ENCODE results near the gene SH3RF1.
"Not testable (repeated sequence)": the region's sequence is repeated elsewhere in the genome, so short reads cannot be mapped to it uniquely, and the experiment has no call there.

The SH3RF1 gene

GRCh38 chr4:169197206-169197605 is 73.5 kb downstream of the SH3RF1 start:
- not testable (repeated sequence) for DNase-seq

DNA sequence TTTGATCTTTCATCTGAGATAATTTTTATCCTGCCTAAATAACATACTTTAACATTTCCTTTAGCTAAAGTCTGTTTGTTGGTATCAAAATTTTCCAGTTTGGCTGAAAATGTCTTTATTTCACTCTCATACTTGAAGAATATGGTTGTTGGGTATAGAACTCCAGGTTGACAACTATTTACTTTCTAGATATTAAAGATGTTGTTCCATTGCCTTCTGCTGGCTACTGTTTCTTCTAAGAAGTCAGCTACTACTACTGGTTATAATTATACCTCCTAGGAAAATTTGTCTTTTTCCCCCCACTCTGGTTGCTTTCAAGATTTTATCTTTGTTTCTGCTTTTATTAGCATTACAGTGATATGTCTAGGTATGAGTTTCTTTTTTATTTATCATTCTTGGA is 75.7 kb downstream of the SH3RF1 start:
- no peak for DNase-seq

DNA sequence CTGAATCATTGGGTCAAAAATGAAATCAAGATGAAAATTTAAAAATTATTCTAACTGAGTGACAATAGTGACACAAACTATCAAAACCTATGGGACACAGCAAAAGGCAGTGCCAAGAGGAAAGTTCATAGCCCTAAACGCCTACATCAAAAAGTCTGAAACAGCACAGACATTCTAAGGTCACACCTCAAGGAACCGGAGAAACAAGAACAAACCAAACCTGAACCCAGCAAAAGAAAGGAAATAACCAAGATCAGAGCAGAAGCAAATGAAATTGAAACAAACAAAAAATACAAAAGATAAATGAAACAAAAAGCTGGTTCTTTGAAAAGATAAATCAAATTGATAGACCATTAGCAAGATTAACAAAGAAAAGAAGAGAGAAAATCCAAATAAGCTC is 80.8 kb downstream of the SH3RF1 start:
- DNase-seq: not testable (repeated sequence)

DNA sequence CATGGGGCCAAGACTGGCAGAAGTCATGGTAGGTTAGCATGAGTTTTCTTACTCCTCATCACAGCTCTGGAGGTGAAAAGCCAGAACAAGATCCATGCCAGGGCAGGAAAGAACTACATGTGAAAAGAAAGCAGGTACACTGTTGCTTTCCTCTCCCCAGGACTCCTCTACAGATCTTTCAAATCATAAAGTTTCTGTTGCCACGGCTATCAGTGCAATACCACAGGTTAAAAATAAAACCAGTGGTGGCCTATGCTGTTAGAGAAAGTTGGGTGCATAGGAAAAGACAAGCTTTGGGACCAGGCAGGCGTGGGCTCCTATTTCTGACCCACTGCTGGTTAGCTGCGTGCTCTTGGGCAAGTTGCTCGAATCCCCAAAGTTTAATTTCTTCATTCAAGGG is 81.4 kb downstream of the SH3RF1 start:
- no peak for DNase-seq

GRCh38 chr4:169188204-169188603 is 82.6 kb downstream of the SH3RF1 start:
- no peak for DNase-seq

GRCh38 chr4:169185133-169185956 is 85.4 kb downstream of the SH3RF1 start:
- peak; percentile 29 for DNase-seq

DNA sequence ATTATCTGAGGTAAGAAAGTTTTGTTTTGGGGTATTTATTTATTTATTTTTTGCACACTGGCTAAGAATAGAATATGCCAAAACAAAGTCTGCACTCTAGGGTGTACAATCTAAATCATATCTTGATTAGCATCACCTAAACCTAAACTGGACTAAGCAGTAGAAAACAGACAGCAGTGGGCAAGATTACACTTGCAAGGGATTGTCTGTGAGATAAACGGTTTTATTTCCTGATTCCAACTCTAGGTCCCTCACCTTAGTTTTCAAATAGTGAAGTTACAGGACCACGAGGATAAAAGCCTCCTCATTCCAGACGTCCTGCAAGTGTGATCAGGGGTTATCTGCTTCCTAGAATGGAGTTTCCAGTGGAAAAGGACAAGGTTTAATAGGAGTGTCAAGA is 86.1 kb downstream of the SH3RF1 start:
- DNase-seq: peak; percentile 7

DNA sequence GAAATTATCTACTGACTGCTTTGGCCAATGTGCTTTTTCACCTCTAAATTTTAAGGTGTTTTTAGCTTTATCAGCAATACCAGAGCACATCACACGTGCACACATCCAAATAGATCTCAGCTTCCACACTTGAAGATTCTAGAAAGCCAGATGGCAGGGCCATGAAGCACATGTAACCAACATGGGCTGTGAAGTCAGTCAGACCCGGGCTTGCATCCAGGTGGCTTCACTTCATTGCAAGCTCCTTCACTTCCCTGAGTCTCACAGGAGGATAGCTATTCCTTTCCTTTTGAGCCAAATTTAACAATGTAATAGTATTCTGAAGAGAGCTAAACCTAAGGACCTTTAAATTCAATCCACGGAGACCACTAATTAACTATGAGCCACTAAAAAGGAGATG is 86.5 kb downstream of the SH3RF1 start:
- DNase-seq: no peak

DNA sequence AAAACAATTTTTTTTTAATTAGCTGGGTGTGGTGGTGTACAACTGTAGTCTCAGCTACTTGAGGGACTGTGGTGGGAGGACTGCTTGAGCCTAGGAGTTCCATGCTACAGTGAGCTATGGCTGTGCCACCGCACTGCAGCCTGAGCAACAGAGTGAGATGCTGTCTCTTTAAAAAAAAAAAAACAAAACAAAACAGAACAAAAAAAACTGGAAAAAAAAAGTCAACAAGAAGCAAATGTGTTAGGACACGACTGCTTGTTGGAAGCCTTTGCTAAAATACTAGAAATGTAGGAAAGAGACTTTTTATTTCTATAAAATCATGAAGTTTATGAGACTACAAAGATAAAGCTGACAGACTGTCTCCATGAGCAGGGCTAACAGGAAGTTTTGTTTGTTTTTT is 87.2 kb downstream of the SH3RF1 start:
- no peak for DNase-seq

DNA sequence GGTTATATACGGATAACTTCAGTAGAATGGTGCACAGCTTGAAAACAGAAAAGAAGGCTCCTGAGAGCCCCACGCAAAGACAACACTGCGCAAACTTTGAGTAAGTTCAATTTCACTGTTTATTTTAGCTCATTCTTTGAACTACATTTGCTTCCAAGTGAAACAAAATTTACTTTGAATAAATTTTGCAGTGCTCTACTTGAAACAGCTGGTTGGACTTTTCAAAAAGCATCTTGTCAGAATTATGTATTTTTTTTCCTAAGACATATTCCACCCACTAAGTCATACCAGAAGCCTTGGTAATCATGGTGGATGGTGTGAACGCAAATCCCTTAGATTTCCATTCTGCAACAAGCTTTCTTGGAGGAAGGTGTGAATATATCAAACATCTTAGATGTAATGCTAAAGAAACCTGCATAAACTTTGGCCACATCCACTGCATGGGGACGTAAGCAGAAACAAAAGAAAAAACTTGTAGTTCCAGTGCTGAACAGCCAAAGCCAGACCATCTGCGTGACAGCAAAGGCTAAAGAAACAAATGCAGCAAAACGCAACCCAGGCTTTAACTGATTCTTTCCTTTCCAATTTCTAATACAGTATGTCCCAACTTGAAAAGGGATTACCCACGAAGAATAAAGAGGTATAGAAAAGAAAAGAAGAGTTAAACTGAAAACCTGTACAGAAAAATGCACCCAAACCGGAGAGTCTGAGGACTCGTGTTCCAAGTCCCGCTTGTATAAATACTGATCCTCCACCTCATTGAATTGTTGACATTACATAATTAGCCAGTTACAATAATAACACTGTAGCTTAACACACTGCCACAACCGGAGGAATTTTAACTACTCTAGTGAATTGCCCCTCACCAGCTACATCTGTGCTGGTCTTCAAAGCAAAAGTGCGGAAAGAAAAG is 90.9 kb downstream of the SH3RF1 start:
- DNase-seq: no peak

DNA sequence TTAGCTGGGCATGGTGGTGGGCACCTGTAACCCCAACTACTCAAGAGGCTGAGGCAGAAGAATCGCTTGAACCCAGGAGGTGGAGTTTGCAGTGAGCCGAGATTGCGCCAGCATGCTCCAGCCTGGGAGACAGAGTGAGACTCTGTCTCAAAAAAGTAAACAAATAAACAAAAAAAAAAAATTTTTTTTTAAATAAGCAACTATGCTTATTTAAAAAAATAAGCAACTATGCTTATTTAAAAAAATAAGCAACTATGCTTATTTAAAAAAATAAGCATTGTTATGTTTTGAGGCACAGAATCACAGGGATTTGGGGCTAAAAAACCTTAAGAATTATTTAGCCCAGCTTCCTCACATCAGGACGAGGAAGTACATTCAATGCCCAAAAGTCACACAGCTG is 92.7 kb downstream of the SH3RF1 start:
- DNase-seq: not testable (repeated sequence)

DNA sequence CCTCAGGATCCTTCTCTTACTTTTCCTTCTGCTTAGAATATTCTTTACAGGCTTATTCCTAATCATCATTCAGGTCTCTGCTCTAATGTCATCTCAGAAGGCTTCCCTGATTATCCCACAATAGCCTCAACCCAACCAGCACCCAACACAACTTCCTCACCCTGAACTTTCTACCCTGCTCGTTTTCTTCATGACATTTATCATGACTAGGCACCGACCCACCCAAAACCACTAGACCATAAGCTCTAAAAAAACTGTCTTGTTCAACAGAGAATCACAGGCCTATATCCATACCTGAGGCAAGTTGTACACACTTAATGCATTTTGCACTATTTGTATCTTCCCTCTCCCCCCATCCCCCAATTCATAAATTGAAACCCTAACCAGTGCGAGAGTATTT is 95.3 kb downstream of the SH3RF1 start:
- no peak for DNase-seq

DNA sequence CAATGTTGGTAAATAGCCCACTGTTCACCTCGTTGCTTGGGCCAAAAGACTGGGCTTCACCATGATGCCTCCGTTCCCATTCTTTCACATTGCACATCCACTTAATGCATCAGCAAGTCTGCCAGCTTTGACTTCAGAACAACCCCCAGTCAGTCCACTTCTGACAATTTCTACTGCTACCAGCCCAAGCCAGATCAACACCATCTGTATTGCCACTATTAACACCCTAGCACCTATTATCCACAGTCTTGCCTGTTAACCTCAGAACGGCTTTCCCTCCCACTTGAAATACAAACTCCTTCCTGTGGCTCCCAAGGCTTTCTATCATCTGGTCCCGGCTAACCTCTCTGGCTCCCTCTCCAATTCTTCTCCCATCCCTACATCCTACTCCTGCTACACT is 95.7 kb downstream of the SH3RF1 start:
- no peak for DNase-seq

DNA sequence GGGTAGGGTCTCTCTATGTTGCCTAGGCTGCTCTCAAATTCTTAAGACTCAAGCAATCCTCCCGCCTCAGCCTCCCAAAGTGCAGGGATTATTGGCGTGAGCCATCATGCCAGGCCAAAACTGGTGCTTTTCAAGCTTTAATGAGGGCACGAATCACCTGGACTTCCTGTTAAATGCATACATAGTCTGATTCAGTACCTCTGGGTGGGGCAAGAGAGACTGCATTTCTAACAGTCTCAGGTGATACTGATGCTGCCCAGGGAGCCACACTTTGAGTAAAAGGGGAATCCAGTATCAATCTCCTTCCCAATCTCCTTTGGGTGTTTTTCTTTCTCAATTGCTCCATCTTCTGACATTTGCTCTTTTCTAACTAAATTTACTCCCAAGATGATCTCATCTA is 96.5 kb downstream of the SH3RF1 start:
- no peak for DNase-seq

DNA sequence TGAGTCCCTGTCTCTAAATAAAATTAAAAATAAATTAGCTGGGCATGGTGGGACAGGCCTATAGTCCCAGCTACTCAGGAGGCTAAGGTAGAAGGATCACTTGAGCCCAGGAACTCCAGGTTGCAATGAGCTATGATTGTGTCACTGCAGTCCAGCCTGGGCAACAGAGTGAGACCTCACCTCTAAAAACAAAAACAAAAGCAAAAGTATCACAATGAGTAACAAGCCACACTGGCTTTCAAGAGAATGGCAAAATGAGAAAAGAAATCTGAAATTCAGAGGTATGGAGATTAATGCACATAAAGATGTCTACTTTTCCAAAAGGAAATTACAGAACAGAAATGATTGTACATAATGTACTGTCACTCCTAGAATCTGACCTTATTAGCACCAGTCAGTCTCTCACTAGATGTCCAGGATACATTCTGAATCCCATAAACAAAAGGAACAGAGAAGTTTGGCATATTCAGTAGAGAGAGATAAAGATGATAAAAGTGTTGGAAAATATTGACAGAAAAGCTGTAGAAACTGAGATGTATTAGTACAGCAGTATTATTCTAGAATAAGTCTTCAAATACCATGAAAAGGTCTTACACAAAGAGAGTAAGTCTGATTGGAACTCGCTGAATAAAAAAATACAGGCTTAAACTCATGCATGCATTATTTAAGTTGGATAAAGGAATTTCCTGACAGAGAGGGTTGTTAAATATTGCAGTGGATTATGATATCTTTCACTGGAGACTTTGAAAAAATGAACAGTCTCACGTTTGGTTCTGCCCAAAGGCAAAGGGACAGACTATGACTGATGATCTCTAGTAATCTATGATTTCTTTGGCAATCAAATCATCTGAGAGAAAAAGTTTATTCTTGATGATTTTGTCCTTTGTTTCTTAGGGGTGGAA is 102.5 kb downstream of the SH3RF1 start:
- DNase-seq: no peak

DNA sequence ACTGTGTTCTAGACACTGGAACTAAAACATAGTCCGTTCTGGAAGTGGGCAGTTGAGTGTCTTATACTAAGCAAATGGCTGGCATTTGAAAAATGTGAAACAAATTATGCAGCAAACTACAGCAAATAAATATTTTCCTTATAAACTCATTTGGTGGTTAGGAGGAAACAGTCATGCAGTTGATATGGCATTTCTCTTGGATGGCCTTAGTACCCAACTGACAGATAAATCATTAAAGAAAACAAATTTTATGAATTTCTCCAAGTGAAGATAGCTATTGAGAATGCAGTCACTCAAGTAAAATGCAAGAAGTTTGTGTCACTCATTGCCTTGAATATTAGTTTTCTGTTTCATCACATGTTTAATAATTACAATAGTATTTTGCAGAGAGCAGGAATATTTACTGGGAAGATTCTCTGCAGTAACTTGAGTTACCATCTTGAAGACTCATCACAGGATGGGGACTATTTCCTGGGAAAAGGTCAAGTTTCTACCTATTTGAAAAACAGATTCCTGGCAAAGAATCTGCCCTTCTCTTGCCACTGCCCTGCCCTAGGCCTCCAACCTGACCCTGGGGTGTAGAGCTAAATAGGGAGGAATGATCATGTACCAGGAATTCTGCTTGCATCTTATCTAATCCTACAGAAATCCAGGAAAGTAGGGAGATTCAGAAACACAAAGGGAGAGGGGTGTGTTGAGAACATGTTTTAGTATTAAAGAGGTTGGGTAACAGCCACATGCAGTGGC is 105.9 kb downstream of the SH3RF1 start:
- no peak for DNase-seq

- no peak for DNase-seq
Observed at GRCh38 chr4:169163947-169164668, 106.6 kb downstream of the SH3RF1 start.

GRCh38 chr4:169163495-169163894 is 107.3 kb downstream of the SH3RF1 start:
- DNase-seq: no peak

- DNase-seq: no peak
Observed at GRCh38 chr4:169160825-169161224, 109.9 kb downstream of the SH3RF1 start.

GRCh38 chr4:169159624-169160171 is 111.1 kb downstream of the SH3RF1 start:
- no peak for DNase-seq

DNA sequence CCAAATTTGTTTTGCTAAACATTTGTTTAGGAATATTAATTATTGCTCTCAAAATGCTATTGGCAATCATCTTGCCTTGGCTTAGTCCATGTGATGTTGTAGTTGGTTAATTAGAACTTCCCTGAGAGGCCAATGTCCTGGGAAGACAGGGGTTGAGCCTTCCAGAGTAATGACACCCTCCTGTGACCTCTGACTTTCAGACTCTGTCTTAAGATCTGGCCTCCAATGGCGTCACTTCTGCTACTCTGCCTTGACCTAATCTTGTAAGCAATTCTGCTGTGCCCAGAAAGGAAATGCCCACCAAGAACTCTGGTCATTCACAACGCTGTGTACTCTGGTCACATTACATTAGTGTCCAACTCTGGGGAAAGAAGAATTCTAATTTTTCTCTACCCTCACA is 111.9 kb downstream of the SH3RF1 start:
- no peak for DNase-seq
